Frontal cortex (tissue), 4 donors: ENCODE measurements around the gene FMO5. TPM values are rescaled to one million over a fixed set of nuclear protein-coding genes. Genes with fewer than 3 reads are reported as not detected.
"Not testable (repeated sequence)": the region's sequence is repeated elsewhere in the genome, so short reads cannot be mapped to it uniquely, and the experiment has no call there.

Source experiments
- DNase-seq, 2 donors: peaks; one replicate each; pipeline ENCODE4 v3.0.0; 2012; ENCODE audit warnings: low spot score in 2 of 2
- FAIRE-seq: peaks from 2 replicates; lab custom pipeline; 2012; peaks lifted over from hg19 to GRCh38; lab: Jason Lieb, UNC
- total RNA-seq: library from RNA; depleted of rRNA; stranded (reverse); fragments of >200 nt; gene quantifications from one replicate; pipeline ENCODE4 v1.2.3, GENCODE V29; 2014
- donor health status: control.
- donor health status: control.
- donor health status: control.

FMO5 gene
- total RNA-seq, 1 donor from 2014 or later, result 0.41 TPM

GRCh38 chr1:147162093-147162492, 63.0 kb downstream of the FMO5 start:
- no peak for DNase-seq
- FAIRE-seq, result no peak

- not testable (repeated sequence) for FAIRE-seq, DNase-seq
Observed at GRCh38 chr1:147157116-147157515, 68.0 kb downstream of the FMO5 start.

GRCh38 chr1:147156642-147157041, 68.5 kb downstream of the FMO5 start:
- FAIRE-seq (no peak), DNase-seq (no peak)

GRCh38 chr1:147152772-147153171, 72.4 kb downstream of the FMO5 start:
- FAIRE-seq (no peak), DNase-seq (no peak)

- DNase-seq (no peak), FAIRE-seq (no peak)
Observed at GRCh38 chr1:147151244-147151643, 73.9 kb downstream of the FMO5 start.

GRCh38 chr1:147142886-147143285, 82.3 kb downstream of the FMO5 start:
- no peak for DNase-seq
- FAIRE-seq, result no peak

Other genes with a start within 250 kb of the FMO5 start
- 34.6 TPM for gene PRKAB2, start 52.9 kb downstream of the FMO5 start, total RNA-seq
- 16.3 TPM for gene CHD1L, start 17.3 kb upstream of the FMO5 start, total RNA-seq